Peyer's patch (tissue), 4 donors: Measurements from ENCODE around the gene C1orf122.

ENCODE experiments used
- CTCF ChIP-seq, 6 experiments: fragments of 450-650 bp in 4 of 6; fragments of 200-600 bp in 2 of 6; sonication (generic) in 1 of 6; IDR thresholded peaks; one replicate each; pipeline ENCODE4 v1.5.1; 2017 to 2019; ENCODE audit warnings: antibody characterized with exemption in 6 of 6, mild to moderate bottlenecking in 3 of 6, moderate library complexity in 1 of 6
- POLR2A ChIP-seq, 2 donors: fragments of 450-650 bp; IDR thresholded peaks; one replicate each; pipeline ENCODE4 v1.5.1; 2017; ENCODE audit warnings: antibody characterized with exemption in 2 of 2, mild to moderate bottlenecking in 2 of 2, moderate library complexity in 2 of 2

DNA sequence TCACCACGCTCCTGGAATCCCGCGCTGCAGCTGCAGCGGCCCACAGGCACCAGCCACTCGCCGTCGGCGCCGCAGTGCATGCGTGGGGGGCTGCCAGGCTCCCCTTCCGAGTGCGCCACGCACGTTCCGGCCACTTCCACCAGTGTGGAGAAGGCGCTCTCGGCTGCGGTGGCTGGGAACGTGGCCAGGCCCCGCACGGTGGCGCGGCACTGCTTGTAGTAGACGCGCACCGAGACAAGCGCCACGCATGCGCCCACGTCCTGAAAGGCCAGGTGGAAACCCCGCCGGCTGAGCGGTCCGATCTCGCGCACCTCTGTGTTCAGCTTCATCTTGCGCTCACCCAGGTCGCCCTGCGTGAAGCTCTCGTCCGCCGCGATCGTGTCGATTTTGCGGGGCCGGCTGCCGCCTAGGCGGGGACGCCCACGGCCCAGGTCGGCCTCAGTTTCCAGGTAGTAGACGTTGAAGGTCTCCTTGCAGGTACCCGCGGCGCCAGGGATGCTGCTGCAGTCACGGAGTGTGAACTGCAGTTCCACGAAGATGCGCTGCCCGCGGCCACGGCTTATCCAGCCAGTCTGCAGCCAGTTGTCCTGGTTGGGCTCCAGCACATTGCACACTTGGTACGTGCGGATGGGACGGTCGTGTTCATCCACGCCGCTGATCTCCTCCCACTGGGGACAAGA, 46.0 kb upstream of the C1orf122 start:
- TF ChIP-seq POLR2A (IDR thresholded peaks at IDR 0.05) (no peak), CTCF (IDR thresholded peaks at IDR 0.05) (no peak)
